ENCODE measurements around the gene TCF7L1.

- TF ChIP-seq CTCF (IDR thresholded peaks at IDR 0.05) (no peak), POLR2A (IDR thresholded peaks at IDR 0.05) (no peak)
Observed at GRCh38 chr2:85238607-85239006, 105.4 kb downstream of the TCF7L1 start.

Data from uterus (tissue), 2 donors.